ENCODE measurements around the gene SLC1A2.

The SLC1A2 gene

DNA sequence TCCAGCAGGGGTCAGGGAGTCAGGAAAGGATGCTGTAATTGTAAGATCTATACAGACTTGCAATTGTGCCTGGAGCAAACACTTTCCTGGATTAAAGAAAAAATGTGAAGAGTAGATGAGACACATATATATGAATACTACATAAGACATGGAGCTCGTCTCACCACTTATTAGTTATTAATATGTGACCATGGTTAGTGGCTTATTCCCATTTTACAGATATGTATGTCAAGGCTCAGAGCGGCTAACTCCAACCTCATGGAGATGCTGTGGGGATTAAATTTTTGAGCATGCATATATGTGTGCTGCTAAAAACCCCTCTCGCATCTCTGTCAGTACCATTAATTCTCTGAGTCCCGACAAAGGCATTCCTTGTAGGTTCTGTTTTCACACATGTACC, 125.7 kb downstream of the SLC1A2 start:
- DNase-seq, result no peak

DNA sequence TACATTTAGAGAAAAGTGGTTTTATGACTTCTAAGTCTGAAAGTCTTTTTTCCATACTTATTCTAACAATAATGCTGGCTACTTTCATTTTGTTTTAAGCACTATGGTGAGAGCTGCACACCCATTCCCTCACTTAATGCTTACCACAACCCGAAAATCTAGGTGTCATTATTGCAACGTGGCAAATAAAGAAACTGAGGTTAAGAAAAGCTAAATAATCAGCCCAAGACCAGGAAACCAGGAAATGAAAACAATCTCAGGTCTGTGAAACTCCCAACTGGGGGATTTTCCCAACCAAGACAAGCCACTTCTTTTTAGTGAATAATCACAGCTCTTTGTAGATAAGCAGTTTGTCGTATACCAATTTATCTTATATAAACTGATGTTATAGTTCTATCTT, 126.3 kb downstream of the SLC1A2 start:
- DNase-seq, result no peak

DNA sequence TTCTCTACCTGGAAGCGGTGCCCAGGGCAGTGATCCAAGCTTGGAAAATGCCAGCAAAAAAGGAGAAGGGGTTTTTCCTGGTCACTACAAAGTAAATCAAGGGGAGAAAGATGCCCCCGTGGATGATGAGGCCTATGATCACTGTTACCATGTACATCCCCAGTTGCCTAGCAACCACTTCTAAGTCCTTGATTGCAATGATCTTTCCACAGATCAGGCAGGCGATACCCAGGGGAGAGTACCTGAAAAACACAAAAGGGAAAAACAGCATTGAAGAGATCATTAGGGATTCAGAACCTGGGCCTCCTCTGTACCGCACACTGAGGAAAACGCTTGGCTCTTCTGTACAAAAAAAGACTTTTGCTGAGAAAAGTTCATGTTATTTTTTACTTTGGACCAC, 127.1 kb downstream of the SLC1A2 start:
- DNase-seq, result no peak

DNA sequence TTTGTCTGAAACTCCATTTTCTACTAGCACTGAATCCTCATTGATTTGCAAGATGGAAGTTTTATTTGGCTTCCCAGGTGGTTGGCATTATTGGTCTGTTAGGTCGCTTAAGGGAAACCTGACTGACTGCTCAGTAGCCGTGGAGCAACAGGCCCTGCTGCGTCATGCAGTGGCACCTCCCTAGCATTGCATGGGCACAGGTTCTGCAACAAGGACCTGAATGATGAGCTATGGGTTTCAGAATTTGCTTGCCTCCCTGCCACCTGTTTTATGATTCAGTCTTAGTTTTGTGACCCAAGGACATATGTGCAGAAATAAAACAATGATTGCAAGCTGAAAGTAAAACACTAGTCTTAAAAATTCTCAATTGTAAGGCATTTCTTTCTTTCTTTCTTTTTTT, 128.5 kb downstream of the SLC1A2 start:
- no peak for DNase-seq

DNA sequence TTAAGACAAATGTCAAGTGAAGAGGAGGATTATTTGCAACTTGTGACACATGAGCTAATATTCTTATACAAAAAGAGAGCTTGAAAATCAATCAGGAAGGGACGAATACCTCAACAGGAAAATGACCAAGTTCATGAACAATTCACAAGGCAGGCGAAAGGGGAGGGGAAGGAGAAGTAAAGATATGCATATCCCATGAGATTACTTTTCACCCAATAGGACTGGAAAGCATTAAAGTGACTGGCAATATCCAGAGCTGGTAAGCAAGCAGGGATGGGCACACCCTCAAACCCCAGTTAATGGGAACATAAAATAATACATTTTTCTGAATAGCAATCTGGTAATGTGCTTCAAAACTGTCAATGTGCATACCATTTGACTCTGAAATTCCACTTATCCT, 129.5 kb downstream of the SLC1A2 start:
- no peak for DNase-seq

DNA sequence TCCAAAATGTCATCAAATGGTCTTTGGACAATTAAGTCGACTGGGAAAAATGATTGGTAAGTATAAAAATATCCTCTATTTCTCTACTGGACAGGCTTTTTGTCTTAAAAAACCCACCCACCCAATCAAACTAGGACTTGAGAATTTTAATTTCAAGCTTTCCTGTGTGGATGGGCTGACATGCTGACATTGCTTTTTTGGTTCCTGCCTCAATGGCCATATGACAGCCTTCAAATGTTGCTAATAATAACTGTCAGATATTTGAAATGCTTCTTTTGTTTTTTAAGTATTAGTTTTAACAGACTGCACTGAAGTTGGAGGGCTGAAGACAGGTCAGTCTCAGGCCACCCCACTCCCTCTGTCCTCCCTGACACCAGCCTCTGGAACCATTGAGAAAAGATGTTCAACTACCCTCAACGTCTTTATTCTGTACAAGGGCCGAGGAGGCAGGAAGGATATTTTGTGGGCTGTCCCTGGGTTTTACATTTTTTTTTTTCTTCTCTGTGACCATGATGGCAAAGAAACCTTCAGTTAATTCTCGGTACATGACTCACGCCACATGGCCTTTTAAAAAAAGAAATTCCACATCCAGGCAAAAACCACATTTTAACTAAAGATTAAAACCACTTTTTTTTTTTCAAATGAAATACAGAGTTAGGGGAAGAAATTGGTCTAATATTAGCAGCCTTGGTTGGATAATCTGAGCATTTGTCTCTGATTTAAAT, 130.4 kb downstream of the SLC1A2 start:
- DNase-seq, result no peak

DNA sequence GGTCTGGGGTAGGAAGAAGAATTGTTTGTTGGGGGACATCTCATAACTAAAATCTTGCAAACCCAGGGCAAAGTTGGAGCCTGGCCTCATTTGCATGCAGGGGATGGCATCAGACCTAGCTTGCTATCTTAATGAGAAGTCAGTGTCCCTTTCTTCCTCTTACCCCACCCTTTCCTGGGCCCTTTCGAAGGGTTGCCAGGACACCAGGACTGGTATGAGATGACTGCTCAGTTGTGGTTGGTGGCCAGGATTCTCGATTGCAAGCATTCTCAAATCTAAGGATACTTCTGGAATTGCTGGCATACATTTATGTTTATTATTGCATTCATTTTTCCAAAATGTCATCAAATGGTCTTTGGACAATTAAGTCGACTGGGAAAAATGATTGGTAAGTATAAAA, 131.0 kb downstream of the SLC1A2 start:
- no peak for DNase-seq

DNA sequence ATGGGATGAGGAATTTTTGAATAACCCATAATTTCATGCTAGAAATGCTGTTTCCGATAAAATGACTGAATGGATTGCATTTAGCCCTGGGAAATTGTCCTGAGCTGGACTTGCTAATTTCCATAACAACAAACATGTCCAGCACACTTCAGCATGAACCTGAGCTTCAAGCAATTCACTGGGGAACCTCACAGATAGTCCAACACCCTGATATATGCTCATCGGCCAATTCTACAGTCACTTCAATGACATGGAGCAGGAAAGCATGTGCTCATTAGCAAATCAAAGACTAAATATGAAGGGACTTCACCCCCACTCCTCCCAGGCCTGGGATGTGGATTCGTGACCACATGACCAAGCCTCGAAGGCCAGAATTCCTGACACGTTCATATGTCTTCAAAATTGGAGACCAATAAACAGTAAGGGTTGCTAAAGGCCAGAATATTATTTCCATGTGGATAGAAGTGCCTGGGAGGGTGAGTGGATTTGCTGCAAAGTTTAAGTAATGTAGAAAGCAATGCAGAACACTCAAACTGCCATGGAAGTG, 131.9 kb downstream of the SLC1A2 start:
- no peak for DNase-seq

DNA sequence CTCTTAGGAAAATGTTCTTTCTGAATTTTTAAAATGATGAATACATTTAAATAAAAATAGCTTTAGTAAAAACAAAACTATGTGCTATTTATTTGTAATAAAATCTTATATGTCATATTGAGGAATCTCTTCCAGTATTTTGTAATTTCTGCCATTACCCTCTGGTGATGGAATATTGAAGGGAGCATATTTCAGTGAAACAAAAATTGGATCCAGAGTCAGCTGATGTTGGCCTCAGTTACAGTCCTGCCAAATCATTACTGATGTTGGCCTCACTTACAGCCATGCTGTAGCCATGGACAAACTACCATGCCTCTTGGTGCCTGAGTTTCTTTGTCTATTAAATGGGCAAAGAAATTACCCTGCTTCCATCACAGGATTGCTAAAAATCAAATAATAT, 133.2 kb downstream of the SLC1A2 start:
- no peak for DNase-seq

DNA sequence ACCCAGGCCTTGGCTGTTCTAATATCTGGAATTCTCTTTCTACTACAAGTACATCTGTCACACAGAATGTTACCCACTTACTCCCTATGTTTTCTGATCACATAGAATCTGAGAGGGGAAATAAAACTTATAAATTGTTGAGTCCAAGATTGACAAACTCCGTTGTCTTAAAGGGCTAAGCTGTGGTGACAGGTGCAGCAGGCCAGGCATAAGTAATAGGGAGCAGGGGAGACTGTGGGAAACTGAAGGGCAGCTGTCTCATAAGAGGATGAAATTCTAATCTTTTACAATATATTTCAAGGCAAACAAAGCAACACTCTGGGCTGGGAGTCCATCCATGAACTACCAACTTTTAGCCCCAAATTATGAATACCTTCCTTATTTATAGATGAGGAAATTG, 133.9 kb downstream of the SLC1A2 start:
- no peak for DNase-seq

DNA sequence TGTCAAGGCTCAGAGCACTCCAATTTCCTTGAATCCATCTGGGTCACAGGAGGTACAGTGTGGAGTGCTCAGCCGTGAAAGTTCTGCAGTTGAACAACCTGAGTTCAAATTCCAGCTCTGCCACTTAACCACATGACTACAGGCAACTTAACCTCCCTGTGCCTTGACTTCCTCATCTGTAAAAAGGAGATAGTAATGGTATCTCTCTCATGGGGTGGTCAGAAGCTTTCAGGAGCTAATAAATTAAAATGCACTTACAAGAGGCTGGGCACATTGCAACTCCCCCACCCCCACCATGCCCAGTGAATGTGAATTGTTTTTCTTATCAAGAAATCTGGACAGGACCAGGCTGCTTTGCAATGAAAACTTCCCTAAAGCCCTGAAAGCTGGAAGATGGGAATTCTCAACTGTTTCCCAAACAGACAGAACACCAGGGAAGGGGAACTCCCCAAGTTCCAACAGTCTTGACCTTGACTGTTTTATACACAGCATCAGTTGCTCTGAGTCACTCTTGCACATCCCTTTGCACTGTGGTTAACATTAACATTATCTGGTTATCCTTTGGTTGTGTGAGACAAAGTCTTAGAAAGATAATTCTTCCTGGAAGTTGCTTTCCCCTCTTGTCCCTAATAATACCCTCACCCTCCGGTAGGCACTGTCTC, 137.0 kb downstream of the SLC1A2 start:
- no peak for DNase-seq

DNA sequence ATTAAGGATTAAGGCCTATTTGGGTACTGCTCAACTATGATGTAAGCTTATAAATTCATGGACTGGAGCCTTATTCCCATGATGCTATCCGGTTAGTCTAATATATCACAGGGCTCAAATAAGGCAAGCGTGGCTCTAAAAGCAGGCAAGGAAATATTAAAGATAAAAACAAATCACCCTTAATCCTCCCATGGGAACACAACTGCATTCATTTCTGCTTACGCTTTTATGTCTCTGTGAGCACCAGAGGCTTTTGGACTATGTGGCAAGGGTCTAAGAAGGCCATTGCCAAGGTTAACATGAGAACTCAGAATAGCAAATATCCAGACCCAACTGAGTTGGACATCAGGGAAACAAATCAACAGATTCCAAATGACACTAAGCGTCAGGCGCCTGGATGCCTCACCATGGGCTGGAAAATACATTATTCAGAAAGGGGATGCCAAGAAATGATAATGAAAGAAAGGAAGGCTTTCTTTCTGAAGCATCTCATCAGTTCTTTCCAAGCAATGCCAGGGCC, 138.1 kb downstream of the SLC1A2 start:
- no peak for DNase-seq

DNA sequence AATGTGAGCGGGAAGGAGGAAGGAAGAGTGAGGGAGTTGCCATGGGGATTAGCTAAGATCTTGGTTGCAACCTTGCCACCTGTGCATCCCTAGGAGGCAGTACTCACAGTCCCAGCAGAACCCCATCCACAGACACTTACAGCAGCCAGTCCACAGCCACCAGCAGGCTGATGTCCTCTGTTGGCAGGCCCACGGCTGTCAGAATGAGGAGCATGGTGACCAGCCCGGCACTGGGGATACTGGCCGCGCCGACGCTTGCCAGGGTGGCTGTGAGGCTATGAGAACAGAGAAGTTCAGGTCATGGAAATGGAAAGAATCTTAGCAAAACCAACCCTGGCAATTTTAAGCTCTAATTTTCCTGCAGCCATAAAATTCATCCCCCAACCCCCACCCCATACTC, 138.6 kb downstream of the SLC1A2 start:
- no peak for DNase-seq

DNA sequence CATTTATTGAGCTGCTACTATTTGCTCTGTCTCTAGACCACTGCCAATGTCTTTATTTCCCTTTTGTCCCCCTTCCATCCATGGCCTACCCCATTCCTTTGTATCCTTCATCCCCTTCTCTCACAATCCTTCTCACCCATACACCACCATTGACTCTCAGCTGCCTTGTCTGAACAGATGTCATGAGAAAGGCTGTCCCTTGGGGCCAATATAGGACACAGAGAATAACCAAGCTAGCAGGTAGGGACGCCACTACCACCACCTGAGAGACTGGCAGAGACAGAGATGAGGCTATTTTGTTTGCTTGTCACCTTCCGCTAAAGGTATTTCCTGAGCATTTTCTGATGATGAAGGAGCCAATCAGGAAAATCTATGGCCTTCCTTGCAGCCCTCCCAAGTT, 141.5 kb downstream of the SLC1A2 start:
- DNase-seq, result no peak

DNA sequence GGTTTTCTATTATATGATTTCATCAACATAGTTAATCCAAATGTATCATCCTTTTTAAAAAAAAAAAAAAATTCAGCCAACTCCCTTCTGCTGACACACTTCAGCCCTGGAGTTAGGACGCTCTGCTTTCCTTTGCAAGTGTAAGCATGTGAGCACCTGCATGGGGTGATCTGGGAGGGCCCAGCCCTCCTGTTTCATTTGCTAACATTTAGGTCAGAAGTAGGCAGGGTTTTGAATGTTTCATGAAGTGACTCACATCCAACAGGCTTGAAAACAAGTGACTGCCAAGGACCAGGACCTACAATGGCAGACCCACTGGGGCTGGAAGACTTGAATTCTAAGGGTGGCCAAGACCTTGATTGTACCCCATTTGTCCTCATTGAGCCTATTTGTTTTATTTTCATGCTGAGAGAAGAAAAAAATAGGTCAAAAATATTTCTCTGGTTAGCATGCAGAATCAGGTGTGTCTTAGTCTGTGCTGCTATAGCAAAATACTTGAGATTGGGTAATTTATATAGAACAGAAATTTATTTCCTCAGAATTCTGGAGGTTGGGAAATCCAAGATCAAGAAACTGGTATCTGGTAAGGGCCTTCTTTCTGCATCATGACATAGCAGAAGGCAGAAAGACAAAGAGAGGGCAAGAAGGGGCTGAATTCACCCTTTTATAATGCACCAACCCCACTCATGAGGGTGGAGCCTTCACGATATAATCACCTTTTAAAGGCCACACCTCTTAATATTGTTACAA, 142.8 kb downstream of the SLC1A2 start:
- DNase-seq, result peak; percentile 10

DNA sequence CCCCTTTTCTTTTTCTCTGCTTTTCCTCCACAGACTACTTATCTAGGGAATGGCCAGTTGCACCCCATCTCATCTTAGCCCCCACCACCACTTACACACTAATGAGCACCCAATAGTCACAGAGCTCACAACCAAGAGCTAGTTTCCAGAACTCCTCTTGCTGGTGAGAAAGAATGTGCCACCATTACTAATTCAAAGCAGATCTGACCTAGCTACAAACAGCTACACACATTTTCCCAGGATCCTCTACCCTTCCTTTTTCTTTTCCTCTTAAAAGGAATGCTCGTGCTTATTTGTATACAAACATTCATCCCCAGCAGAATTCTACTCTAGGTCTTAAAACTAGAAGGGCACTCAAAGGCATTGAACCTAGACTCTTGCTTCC, 143.6 kb downstream of the SLC1A2 start:
- no peak for DNase-seq

DNA sequence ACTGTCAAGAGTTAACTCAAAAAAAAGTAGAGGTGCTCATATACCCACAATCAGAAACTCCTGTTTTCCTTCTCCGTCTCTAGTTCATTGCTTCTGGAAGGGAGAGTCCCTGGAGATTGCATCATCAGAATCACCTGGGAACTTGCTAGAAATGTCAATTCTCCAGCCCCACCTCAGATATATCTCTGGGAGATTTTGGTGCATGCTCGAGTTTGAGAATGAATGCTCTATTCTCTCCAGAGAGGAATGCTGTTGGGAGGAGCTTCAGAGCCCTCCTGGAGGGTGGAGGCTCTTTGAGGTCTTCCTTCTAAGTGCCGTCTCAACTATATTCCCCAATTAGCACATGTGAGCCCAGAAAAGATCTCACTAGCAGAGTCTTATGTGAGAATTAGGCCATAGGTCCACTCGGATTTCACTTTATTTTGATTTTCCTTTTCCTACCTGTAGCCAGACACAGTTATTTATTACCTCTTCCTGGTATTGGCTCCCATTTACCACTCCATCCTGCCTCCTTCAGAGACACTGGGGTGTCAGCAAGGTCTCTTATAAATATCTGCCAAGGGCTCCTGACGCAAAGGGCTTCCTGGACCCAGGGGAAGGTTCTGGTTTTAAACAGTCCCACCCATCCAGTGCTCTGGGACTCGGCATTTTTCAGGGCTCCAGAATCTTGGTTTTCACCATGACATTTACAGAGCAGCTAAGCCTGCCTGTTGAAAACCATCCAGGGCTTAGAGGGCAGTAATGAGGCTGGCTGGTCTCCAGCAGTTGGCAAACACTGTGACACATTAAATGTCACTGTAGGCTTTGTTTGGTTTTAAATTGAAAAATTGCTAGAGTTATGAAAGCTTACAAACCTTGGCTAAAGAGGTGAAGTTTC, 144.2 kb downstream of the SLC1A2 start:
- DNase-seq, result no peak

DNA sequence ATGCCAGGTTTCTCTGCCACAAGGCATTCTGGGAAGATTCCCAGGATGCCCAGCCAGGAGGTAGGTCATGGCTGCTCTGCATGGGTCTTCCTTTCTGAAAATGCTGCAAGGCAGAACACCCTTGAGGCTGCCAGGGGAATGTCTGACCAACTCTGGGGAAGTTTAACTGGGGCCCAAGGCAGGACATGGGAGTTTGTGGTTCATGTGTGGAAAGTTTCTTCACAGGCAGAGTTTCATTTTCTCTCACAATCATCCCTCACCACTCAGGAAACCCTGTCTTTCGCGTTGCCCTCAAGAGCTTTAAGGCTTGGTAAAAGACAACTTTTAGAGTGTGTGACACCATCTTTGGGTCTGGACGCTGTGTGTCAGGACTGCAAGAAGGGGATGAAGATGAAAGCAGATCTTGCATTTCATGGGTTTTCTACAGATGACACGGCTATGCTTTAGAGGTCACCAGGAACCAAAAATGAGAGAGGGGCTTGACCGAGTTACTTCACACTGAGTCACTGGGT, 146.9 kb downstream of the SLC1A2 start:
- DNase-seq, result peak; percentile 47

DNA sequence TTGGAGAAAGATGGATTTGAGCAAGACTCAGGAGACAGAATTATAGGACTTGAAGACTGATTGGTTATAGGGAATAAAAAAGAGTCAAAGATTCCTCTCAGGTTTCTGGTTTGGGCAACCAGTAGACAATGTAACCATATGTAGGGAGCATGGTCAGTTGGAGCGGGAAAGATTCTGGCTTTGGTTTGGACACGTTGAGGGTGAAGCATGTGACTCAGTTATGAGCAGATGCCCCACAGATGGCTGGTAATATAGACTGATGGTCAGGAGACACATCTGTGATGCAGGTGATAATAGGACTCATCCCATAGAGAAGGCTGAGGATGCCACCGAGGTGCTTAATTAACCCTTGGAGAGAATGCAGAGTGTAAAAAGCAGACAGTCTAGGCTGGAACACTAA, 148.3 kb downstream of the SLC1A2 start:
- no peak for DNase-seq

DNA sequence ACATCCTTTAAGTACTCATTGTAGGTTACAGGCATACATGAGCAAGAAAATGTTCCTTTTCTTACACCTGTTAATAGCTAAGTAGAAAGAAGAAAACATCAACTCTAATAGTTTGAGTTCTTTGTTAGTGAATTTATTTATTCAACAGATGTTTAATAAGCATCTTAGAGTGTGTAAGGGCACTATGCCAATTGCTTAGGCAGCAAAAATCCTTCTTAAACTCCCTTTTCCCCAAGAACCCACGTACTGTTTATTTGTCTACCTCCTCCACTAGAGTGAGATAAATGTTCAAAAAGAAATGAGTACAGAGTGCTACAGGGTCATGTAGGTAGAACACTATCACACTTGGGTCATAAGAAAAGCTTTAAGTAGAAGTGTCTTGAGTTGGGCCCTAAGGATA, 149.0 kb downstream of the SLC1A2 start:
- DNase-seq, result no peak

DNA sequence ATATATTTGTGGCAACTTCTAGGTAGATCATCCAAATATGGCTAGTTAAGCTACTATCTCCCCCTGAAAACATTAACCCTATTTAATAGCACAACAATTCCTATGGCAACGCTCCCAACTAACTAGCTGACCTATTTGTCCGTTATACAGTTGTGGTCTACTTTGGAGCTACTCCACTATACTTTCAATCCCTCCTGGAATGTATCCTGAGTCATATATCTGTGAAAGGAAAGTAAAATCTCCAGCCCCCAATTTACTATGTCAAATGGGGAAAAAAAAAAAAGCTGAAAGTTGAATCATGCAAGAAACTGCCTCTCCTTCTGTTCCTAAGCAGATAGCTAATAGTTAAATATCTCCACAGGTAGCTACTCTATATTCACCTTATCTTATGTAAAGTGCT, 151.9 kb downstream of the SLC1A2 start:
- no peak for DNase-seq

DNA sequence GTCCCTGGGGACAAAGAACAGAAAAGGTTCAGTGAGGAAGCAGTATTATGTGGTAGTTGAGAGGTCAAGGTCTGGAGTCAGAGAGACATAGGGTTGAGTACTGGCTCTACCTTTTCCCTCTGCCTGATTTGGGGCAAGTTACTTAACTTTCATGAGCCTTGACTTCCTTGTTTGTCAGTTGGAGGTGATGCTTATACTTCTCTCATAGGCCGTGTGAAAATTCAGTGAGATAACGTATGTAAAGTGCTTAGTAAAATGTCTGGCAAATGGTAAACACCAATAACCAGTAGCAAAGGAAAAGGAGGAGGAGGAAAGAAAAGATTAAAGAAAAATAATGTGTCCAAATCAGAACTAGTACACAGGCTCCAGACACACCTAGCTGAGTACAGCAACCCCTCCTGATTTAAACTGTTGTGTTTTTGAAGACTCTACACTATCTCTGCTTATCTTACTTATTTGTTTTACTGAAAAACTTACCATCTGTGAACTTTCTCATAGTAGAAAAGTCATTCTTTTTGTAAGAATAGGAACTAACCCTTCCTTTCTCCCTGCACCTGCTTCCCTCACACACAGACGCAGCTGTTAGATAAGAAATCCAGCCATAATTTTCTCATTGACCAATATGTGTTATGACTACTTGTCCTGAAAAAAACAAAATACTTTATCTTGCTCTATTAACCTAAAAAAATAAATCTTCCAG, 153.5 kb downstream of the SLC1A2 start:
- no peak for DNase-seq

Measured in CD4-positive, alpha-beta T cell treated with Interleukin-21 for 1 hour (primary cell).